GM19468 (cell line): ENCODE results near the gene POLD2.
"Not testable (repeated sequence)": the region's sequence is repeated elsewhere in the genome, so short reads cannot be mapped to it uniquely, and the experiment has no call there.

ENCODE experiments used
- ATAC-seq: cut with Tn5 transposase; IDR thresholded peaks from one replicate; pipeline ENCODE4 v1.9.1; 2021; ENCODE audit warnings: mild to moderate bottlenecking, moderate library complexity, moderate number of reproducible peaks; ENCODE audit not compliant: unreplicated experiment; ENCODE audit errors: extremely low read depth

POLD2 gene

DNA sequence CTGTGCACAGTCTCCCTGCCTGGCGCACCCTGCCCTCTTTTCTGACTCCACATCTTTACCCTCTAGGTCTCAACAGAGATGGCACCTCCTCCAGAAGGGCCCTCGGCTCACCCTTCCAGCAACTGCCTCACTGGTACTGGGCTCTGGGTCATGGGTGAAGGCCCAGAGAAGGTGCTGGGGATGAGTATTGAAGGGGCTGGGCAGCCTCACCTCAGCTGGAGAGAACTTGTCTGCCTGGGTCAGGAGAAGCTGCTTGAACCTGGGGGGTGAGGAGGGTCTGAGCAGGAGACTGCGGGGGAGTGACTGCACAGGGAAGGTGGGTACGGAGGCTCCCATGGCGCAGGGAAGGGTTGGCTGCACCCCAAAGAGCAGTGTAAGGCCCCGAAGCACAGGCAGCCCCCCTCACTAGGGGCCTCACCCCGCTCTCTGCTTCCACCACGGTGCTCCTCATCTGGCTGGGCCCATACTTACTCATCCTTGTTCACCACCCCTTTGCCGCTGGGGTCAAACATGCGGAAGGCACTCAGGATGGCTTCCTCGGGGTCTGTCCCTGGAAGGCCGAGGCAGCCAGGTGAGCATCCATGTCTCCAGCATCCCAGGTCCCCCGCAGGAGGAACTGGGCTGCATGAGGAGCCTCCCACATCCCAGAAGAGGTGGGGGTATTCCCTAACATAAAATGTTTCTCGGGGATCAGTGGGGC, 16.1 kb upstream of the POLD2 start:
- no peak for ATAC-seq

DNA sequence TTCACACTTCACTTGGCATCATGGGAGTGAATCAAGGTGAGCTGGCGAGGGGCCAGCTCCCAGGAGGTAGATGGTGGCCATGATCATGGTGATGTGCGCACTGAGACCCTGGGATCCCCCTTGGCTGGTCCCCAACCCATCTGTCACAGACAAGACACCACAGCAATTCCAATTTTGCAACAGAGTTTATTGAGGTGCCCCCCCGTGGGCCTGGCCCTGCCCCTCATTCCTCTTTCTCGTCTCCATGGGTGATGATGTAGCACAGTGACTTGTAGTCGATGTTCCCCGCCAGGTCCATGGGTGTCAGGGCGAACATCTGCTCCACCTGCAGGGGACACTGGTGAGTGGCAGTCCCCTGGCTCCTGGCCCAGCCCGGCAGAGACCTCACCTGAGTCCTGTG, 15.3 kb upstream of the POLD2 start:
- no peak for ATAC-seq

- no peak for ATAC-seq
Observed at GRCh38 chr7:44136731-44137130, 13.4 kb upstream of the POLD2 start.

- ATAC-seq = no peak
Observed at GRCh38 chr7:44134943-44135628, 11.7 kb upstream of the POLD2 start.

DNA sequence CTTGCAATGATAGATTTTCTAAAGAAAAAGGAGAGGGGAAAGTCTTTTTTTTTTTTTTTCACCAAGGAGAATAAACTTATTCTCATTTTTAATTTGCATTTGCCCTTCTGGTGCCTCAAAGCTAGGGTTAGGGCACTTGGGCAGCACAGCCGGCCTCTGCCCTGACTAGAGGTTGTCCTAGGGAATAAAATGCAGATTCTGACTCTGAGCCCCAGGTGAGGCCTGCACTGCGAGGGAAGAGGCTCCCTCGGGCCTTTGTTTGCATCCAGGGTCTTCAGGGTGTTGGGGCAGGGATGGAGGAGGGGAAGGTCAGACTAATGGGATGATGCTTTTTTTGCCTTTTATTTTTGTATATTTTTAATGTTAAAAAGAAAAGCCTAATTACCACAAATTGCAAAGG, 9.9 kb upstream of the POLD2 start:
- no peak for ATAC-seq

GRCh38 chr7:44132039-44132438, 8.7 kb upstream of the POLD2 start:
- ATAC-seq = no peak

GRCh38 chr7:44131173-44132029, 8.1 kb upstream of the POLD2 start:
- ATAC-seq = no peak

DNA sequence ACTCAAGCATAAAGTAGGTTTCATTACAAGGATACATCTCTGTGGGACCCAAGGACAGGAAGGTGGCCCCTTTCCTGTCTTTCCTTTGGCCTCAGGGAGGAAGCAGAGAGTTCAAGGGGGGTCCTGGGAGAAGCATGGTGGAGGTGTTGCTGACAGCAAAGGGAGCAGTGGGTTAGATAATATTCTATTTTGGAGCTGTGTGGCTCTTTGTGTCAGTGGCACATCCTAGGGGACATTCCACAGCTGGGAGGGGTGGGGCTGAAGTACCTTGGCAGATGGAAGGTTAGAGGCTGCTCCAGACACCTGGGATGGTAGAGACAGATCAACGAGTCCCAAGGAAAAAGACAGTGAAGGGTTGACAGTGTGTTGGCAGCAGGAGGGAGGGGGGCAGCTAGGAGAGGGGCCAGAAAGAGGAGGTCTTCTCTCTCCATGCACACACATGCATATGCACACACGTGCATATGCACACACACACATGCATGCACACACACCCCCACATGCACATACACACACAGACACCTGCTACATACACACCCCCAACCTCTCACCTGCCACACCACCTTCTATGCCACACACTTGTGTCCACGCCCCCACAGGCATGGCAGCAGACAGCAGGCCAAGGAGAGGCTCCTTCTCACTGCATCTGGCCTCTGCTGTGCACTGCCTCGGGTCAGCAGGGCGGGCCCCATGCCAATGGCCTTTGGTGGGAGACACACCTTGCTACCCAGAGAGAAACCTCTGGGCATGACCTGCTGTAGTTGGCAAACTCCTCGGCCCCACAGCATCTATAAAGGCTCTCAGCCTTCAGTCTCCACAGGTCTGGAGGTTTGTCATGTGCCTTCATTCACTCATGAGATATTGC, 5.6 kb upstream of the POLD2 start:
- no peak for ATAC-seq

GRCh38 chr7:44127161-44127560, 3.8 kb upstream of the POLD2 start:
- ATAC-seq = no peak

GRCh38 chr7:44126574-44126973, 3.2 kb upstream of the POLD2 start:
- not testable (repeated sequence) for ATAC-seq

GRCh38 chr7:44124822-44125202, 1.5 kb upstream of the POLD2 start:
- ATAC-seq = no peak

GRCh38 chr7:44122529-44122928, 819 bp downstream of the POLD2 start:
- ATAC-seq = no peak

- no peak for ATAC-seq
Observed at GRCh38 chr7:44121761-44122420, 1.5 kb downstream of the POLD2 start.

DNA sequence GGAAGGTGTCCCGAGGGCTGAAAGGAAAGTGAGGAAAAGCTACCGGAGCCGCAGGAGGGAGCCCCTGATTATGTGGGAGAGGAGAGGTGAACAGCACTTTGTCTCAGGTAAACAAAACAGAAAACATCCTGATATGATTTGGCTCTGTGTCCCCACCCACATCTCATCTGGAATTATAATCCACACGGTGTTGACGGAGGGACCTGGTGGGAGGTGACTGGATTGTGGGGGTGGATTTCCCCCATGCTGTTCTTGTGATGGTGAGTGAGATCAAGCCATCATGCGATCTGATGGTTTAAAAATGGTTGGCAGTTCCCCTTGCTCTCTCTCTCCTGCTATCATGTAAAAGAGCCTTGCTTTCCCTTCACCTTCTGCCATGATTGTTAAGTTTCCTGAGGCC, 3.0 kb downstream of the POLD2 start:
- ATAC-seq = no peak

- no peak for ATAC-seq
Observed at GRCh38 chr7:44119829-44120380, 3.4 kb downstream of the POLD2 start.

DNA sequence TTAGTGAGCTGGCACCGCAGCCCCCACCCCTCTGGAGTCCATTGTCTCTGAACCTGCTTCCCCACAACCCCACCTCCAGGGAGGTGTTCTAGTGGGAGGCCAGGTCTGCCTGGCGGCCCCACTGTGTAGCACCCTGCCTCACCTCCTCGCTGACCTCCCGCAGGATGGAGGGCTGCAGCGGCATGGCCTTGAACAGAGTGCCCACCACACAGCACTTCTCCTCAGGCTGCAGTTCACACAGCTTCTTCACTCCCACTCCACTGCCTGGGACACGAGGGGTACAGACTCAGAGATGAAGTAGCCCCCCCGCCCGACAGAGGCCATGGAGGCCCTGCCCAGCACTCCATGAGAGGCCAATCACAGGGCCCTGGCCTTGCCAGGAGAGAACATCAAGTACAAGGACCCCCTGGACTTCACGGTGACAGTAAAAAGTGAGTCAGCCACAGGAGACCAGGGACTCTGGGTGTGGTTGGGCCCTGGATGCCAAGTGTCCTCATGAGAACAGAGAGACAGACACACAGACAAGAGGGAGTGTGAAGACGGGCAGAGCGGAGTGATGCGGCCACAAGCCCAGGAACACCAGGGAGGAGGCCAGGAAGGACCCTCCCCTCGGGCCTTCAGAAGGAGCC, 5.4 kb downstream of the POLD2 start:
- ATAC-seq = no peak

DNA sequence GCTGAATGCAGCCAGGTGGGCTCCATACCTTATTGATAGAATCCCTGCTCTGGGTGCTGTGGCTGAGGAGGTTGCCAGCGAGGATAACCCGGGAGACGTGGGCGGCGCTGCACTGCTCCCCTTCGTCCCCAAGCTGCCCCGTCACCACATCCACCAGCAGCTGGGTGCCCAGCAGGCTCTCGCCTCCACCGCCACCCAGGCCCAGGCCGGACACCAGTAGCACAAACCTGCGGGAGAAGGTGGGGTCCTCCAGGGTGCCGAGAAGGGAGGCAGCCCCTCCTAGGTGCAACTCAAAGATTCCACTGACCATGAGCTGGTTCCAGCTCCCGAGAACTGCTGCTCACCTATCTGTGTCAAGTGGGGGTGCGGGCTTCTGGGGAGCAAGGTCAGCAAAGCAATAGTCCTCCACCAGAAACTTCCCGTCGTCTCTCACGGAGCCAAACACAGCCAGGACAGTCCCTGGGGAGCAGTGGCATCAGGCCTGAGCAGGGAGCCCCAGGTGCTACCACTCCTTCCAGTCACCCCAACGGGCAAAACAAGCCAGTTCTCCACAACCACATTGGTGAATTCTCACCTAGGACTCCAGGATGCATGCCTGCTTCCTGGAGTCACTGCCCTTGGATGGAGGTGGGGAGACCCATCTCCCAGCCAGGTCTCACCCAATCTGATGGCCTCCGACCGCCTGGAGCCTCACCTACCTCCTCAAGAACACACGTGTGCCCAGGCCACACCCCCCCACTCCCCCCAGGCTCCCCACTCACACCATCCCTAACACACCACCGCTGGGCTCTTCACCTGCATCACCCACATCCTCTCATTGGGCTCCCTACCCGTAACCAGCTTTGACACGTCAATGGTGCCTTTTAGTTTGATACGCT, 6.3 kb downstream of the POLD2 start:
- ATAC-seq = no peak
